ENCODE results near the gene PRPF19. TPM values are rescaled to one million over a fixed set of nuclear protein-coding genes. Genes with fewer than 3 reads are reported as not detected.
A peak's percentile ranks its signal among the peaks of the same experiment; 100 is the strongest.

Gene PRPF19
- total and polyA plus RNA-seq, 9 of the 15 experiments (the other 6 are each of a cell fraction or from before 2014, with no cell fraction given): 9.4 to 212 (median 73.2) TPM

- TF ChIP-seq ZNF586 (CRISPR knock-in tag; conservative IDR thresholded peaks at IDR 0.05): no peak
- TF ChIP-seq EZH2 (IDR thresholded peaks at IDR 0.05; ENCODE audit: borderline replicate concordance, low read depth, low read length): no peak
- peak; percentile 89 for TF ChIP-seq CTBP1 (IDR thresholded peaks at IDR 0.05; ENCODE audit: borderline replicate concordance)
- TF ChIP-seq NRF1 (conservative IDR thresholded peaks at IDR 0.05 in 1 of 2, IDR thresholded peaks at IDR 0.05 in 1 of 2): no peak
- TF ChIP-seq TCF7L2 (IDR thresholded peaks at IDR 0.05; ENCODE audit: low read depth, low read length): no peak
- TF ChIP-seq NFYB (IDR thresholded peaks at IDR 0.05; ENCODE audit: extremely low read depth, insufficient read length): no peak
- TF ChIP-seq HDAC2 (IDR thresholded peaks at IDR 0.05): peak; percentile 24; the same call in 1 of the 2 replicates
- no peak for TF ChIP-seq ETS2 (tag; IDR thresholded peaks at IDR 0.05; ENCODE audit: borderline replicate concordance, poor library complexity, severe bottlenecking)
- 0 out of 2 replicates have a peak, but pooled peaks have one; percentile 65 for TF ChIP-seq ETV1 (tag; conservative IDR thresholded peaks at IDR 0.05; ENCODE audit: low read depth)
- peak; percentile 54; the same call in 1 of the 2 replicates for TF ChIP-seq SOX6 (IDR thresholded peaks at IDR 0.05)
- no peak for TF ChIP-seq MBD1 (CRISPR knock-in tag; IDR thresholded peaks at IDR 0.05)
- no peak for TF ChIP-seq TEAD1 (CRISPR knock-in tag; IDR thresholded peaks at IDR 0.05)
- TF ChIP-seq ZNF780A (CRISPR knock-in tag; IDR thresholded peaks at IDR 0.05): no peak
- TF ChIP-seq FIP1L1 (IDR thresholded peaks at IDR 0.05; ENCODE audit: low read depth, low read length, poor library complexity, severe bottlenecking): no peak
- no peak for TF ChIP-seq SRSF1 (IDR thresholded peaks at IDR 0.05; ENCODE audit: low read depth, low read length)
- TF ChIP-seq POLR2G (IDR thresholded peaks at IDR 0.05; ENCODE audit: low read depth, low read length): no peak
- no peak for TF ChIP-seq ZNF764 (CRISPR knock-in tag; IDR thresholded peaks at IDR 0.05; ENCODE audit: low read depth)
Measured at GRCh38 chr11:60854140-60854846, 52.1 kb downstream of the PRPF19 start (continued).
